HG03039 (cell line): ENCODE data around the gene ARMC5.
"Not testable (repeated sequence)": the region's sequence is repeated elsewhere in the genome, so short reads cannot be mapped to it uniquely, and the experiment has no call there.

ENCODE experiments used
- ATAC-seq: cut with Tn5 transposase; IDR thresholded peaks from one replicate; pipeline ENCODE4 v1.9.1; 2021; ENCODE audit warnings: mild to moderate bottlenecking, moderate library complexity; ENCODE audit not compliant: unreplicated experiment

Gene ARMC5

GRCh38 chr16:31476303-31477219 is 17.3 kb downstream of the ARMC5 start:
- ATAC-seq: peak; percentile 52

GRCh38 chr16:31477220-31478216 is 18.2 kb downstream of the ARMC5 start:
- ATAC-seq: peak; percentile 20

GRCh38 chr16:31478956-31479355 is 19.7 kb downstream of the ARMC5 start:
- no peak for ATAC-seq

- no peak for ATAC-seq
These were observed 20.4 kb downstream of the ARMC5 start for GRCh38 chr16:31479751-31480150.

GRCh38 chr16:31480851-31481536 is 21.7 kb downstream of the ARMC5 start:
- ATAC-seq: no peak

- no peak for ATAC-seq
These were observed 23.8 kb downstream of the ARMC5 start, which contains the start of gene SLC5A2 for GRCh38 chr16:31483081-31483480. Gene SLC5A2, plus strand, starts transcription at chr16:31483123. Its CDS starts 14 bp downstream, at chr16:31483137.

- not testable (repeated sequence) for ATAC-seq
These were observed 24.7 kb downstream of the ARMC5 start for GRCh38 chr16:31484048-31484447.

- ATAC-seq: no peak
These were observed 25.3 kb downstream of the ARMC5 start for GRCh38 chr16:31484491-31485171.

- ATAC-seq: no peak
These were observed 26.3 kb downstream of the ARMC5 start for GRCh38 chr16:31485571-31485970.

GRCh38 chr16:31486045-31486444 is 26.7 kb downstream of the ARMC5 start:
- no peak for ATAC-seq

GRCh38 chr16:31487071-31487719 is 27.9 kb downstream of the ARMC5 start:
- no peak for ATAC-seq

- ATAC-seq: no peak
These were observed 28.6 kb downstream of the ARMC5 start for GRCh38 chr16:31487720-31488467.

GRCh38 chr16:31488468-31489297 is 29.4 kb downstream of the ARMC5 start:
- no peak for ATAC-seq

GRCh38 chr16:31489298-31489564 is 29.9 kb downstream of the ARMC5 start:
- no peak for ATAC-seq

GRCh38 chr16:31489616-31490584 is 30.6 kb downstream of the ARMC5 start:
- ATAC-seq: no peak

- no peak for ATAC-seq
These were observed 32.6 kb downstream of the ARMC5 start for GRCh38 chr16:31491778-31492418.
